Osteoblast (primary cell): ENCODE measurements around the gene ATP2C1. TPM values are rescaled to one million over a fixed set of nuclear protein-coding genes. Genes with fewer than 3 reads are reported as not detected.

Experiments
- DNase-seq: peaks from one replicate; pipeline ENCODE4 v3.0.0; 2011; ENCODE audit warnings: low spot score, mixed read lengths; ENCODE audit not compliant: insufficient read length; ENCODE audit errors: missing footprints
- H2AFZ ChIP-seq: 2 replicates; pipeline ENCODE4 v1.6.0; 2011; ENCODE audit warnings: mild to moderate bottlenecking, low read length
- H3K27ac ChIP-seq: 2 replicates; pipeline ENCODE4 v1.5.1; 2011; ENCODE audit warnings: mild to moderate bottlenecking, low read depth, low read length, moderate library complexity
- H3K27me3 ChIP-seq: 2 replicates; pipeline ENCODE4 v1.6.0; 2012; ENCODE audit warnings: mild to moderate bottlenecking, control low read depth, inconsistent platforms, low read length, moderate library complexity; ENCODE audit not compliant: insufficient read depth
- H3K36me3 ChIP-seq: 2 replicates; pipeline ENCODE4 v1.5.1; 2011; ENCODE audit warnings: mild to moderate bottlenecking, low read length, control low read depth, moderate library complexity; ENCODE audit not compliant: insufficient read depth
- H3K4me1 ChIP-seq: 2 replicates; pipeline ENCODE4 v1.5.1; 2011; ENCODE audit warnings: mild to moderate bottlenecking, low read length, control low read depth, moderate library complexity; ENCODE audit not compliant: insufficient read depth
- H3K4me2 ChIP-seq: 2 replicates; pipeline ENCODE4 v1.6.0; 2011; ENCODE audit warnings: mild to moderate bottlenecking, low read length; ENCODE audit not compliant: insufficient read depth
- H3K4me3 ChIP-seq: fragments of 200-600 bp; sonication (generic); 3 replicates; pipeline ENCODE4 v1.5.1; 2012; ENCODE audit warnings: mild to moderate bottlenecking, low read length, inconsistent platforms; ENCODE audit not compliant: insufficient read depth
- H3K79me2 ChIP-seq: 2 replicates; pipeline ENCODE4 v1.6.0; 2012; ENCODE audit warnings: mild to moderate bottlenecking, low read length, control low read depth, inconsistent platforms; ENCODE audit not compliant: insufficient read depth
- H3K9me3 ChIP-seq: 2 replicates; pipeline ENCODE4 v1.5.1; 2011; ENCODE audit warnings: low read depth, low read length, control low read depth
- H4K20me1 ChIP-seq: 2 replicates; pipeline ENCODE4 v1.6.0; 2012; ENCODE audit warnings: mild to moderate bottlenecking, low read length, control low read depth; ENCODE audit not compliant: insufficient read depth
- CTCF ChIP-seq: IDR thresholded peaks from 2 replicates; pipeline ENCODE4 v1.5.1; 2011; ENCODE audit warnings: mild to moderate bottlenecking, low read depth, low read length, moderate library complexity; ENCODE audit errors: extremely low read depth
- total RNA-seq: library from RNA; depleted of rRNA; stranded (reverse); fragments of >200 nt; gene quantifications from 2 replicates; pipeline ENCODE4 v1.2.3, GENCODE V29; 2012

ATP2C1 gene
- total RNA-seq, 1 donor = 99.5 TPM

GRCh38 chr3:130894986-130895280 lies 1.0 kb downstream of the ATP2C1 start:
- no peaks in the 10 kb centered on the region for H3K9me3 ChIP-seq
- H3K36me3 ChIP-seq = no peaks in the 10 kb centered on the region
- H2AFZ ChIP-seq = peak overlapping the region; percentile 87
- peak overlapping the region; percentile 96 for H3K4me3 ChIP-seq
- H3K27ac ChIP-seq = peak overlapping the region; percentile 70
- H4K20me1 ChIP-seq = peaks cover 36% of the 10 kb centered on the region
- peaks cover 26% of the 10 kb centered on the region for H3K4me1 ChIP-seq
- DNase-seq = peak; percentile 72
- H3K27me3 ChIP-seq = no peaks in the 10 kb centered on the region
- no peak for TF ChIP-seq CTCF
- H3K79me2 ChIP-seq = peaks cover 59% of the 10 kb centered on the region
- peak overlapping the region; percentile 89 for H3K4me2 ChIP-seq

- DNase-seq = peak; percentile 37
- peak overlapping the region; percentile 89 for H3K4me2 ChIP-seq
- peaks cover 69% of the 10 kb centered on the region for H3K79me2 ChIP-seq
- peaks cover 26% of the 10 kb centered on the region for H3K4me1 ChIP-seq
- peaks cover 44% of the 10 kb centered on the region for H4K20me1 ChIP-seq
- no peak overlapping the region for H3K27ac ChIP-seq
- no peak overlapping the region for H2AFZ ChIP-seq
- no peaks in the 10 kb centered on the region for H3K27me3 ChIP-seq
- TF ChIP-seq CTCF = no peak
- peak overlapping the region; percentile 96 for H3K4me3 ChIP-seq
- no peaks in the 10 kb centered on the region for H3K9me3 ChIP-seq
- no peaks in the 10 kb centered on the region for H3K36me3 ChIP-seq
Measured at GRCh38 chr3:130895690-130896488, 2.0 kb downstream of the ATP2C1 start.

- peak overlapping the region; percentile 89 for H3K4me2 ChIP-seq
- H3K27me3 ChIP-seq = no peaks in the 10 kb centered on the region
- peaks cover 83% of the 10 kb centered on the region for H3K79me2 ChIP-seq
- H3K9me3 ChIP-seq = no peaks in the 10 kb centered on the region
- H4K20me1 ChIP-seq = peaks cover 58% of the 10 kb centered on the region
- no peak overlapping the region for H3K27ac ChIP-seq
- TF ChIP-seq CTCF = no peak
- H3K36me3 ChIP-seq = no peaks in the 10 kb centered on the region
- DNase-seq = no peak
- no peak overlapping the region for H2AFZ ChIP-seq
- peaks cover 26% of the 10 kb centered on the region for H3K4me1 ChIP-seq
- H3K4me3 ChIP-seq = no peak overlapping the region
Measured at GRCh38 chr3:130897316-130897715, 3.4 kb downstream of the ATP2C1 start.

GRCh38 chr3:130900959-130901358 lies 7.1 kb downstream of the ATP2C1 start:
- no peaks in the 10 kb centered on the region for H3K9me3 ChIP-seq
- H4K20me1 ChIP-seq = peaks cover 76% of the 10 kb centered on the region
- no peaks in the 10 kb centered on the region for H3K36me3 ChIP-seq
- H3K4me1 ChIP-seq = peaks cover 28% of the 10 kb centered on the region
- TF ChIP-seq CTCF = no peak
- H3K79me2 ChIP-seq = peaks cover 100% of the 10 kb centered on the region
- H3K27ac ChIP-seq = no peak overlapping the region
- no peak overlapping the region for H2AFZ ChIP-seq
- no peak overlapping the region for H3K4me2 ChIP-seq
- no peak overlapping the region for H3K4me3 ChIP-seq
- peak; percentile 19 for DNase-seq
- no peaks in the 10 kb centered on the region for H3K27me3 ChIP-seq
